Testis (tissue), 2 donors: Measurements from ENCODE around the gene MTCL1.

Experiments used
- CTCF ChIP-seq, 3 experiments: fragments of 450-650 bp in 2 of 3; fragments of 200-600 bp in 1 of 3; sonication (generic) in 1 of 3; IDR thresholded peaks; one replicate each; pipeline ENCODE4 v1.5.1; 2016 to 2019; ENCODE audit warnings: antibody characterized with exemption in 3 of 3, mild to moderate bottlenecking in 2 of 3, moderate library complexity in 1 of 3
- POLR2A ChIP-seq: fragments of 450-650 bp; IDR thresholded peaks from one replicate; pipeline ENCODE4 v1.6.1; 2017; ENCODE audit warnings: antibody characterized with exemption, mild to moderate bottlenecking, moderate library complexity

- TF ChIP-seq CTCF (IDR thresholded peaks at IDR 0.05) (no peak), POLR2A (no peak)
Observed at GRCh38 chr18:8688216-8688800, 17.0 kb upstream of the MTCL1 start.
